HEK293 (cell line): ENCODE results near the gene MARVELD1.
A peak's percentile ranks its signal among the peaks of the same experiment; 100 is the strongest.

Experiments
- CTCF ChIA-PET: fragments of 350-600 bp; formaldehyde crosslinking; extraction: SDS; loops from one replicate; lab custom pipeline; 2021; ENCODE audit warnings: antibody characterized with exemption; lab: Yijun Ruan, JAX
- POLR2A ChIA-PET: fragments of 300-600 bp; formaldehyde crosslinking; extraction: SDS; loops from one replicate; lab custom pipeline; 2020; ENCODE audit warnings: antibody characterized with exemption, inconsistent platforms; lab: Yijun Ruan, JAX
- H3K27ac ChIP-seq: fragments of 200-500 bp; sonication (Bioruptor generic); 2 replicates; pipeline ENCODE4 v1.5.1; 2014; ENCODE audit warnings: low read depth, low read length, control low read depth, inconsistent platforms; ENCODE audit errors: extremely low read depth
- H3K36me3 ChIP-seq, 2 experiments: fragments of 200-500 bp in 1 of 2; sonication (Bioruptor generic) in 1 of 2; 1 replicate in 1 of 2; 2 replicates in 1 of 2; pipeline ENCODE4 v1.5.1; 2014 to 2017; ENCODE audit warnings: inconsistent platforms in 2 of 2, low read length in 2 of 2; ENCODE audit not compliant: control insufficient read depth in 2 of 2, insufficient read depth in 1 of 2
- H3K4me1 ChIP-seq: fragments of 200-500 bp; sonication (Bioruptor generic); 2 replicates; pipeline ENCODE4 v1.5.1; 2014; ENCODE audit warnings: mild to moderate bottlenecking, low read length, inconsistent platforms; ENCODE audit not compliant: control insufficient read depth, insufficient read depth
- H3K4me3 ChIP-seq: 2 replicates; pipeline ENCODE4 v1.5.1; 2011; ENCODE audit warnings: low read depth, mild to moderate bottlenecking, control low read depth, low read length, moderate library complexity
- H3K9me3 ChIP-seq: fragments of 200-500 bp; sonication (Bioruptor generic); 2 replicates; pipeline ENCODE4 v1.5.1; 2014; ENCODE audit warnings: low read depth, low read length, inconsistent platforms; ENCODE audit not compliant: control insufficient read depth, insufficient read depth
- GFI1B ChIP-seq: fragments of 450-650 bp; formaldehyde crosslinking; IDR thresholded peaks from 2 replicates; pipeline ENCODE4 v1.5.1; 2016; ENCODE audit warnings: missing biosample characterization, missing genetic modification characterization
- GLIS1 ChIP-seq: fragments of 450-650 bp; formaldehyde crosslinking; IDR thresholded peaks from 2 replicates; pipeline ENCODE4 v1.5.1; 2016; ENCODE audit warnings: missing biosample characterization, missing genetic modification characterization
- HOXA7 ChIP-seq: sonication (generic); formaldehyde crosslinking; IDR thresholded peaks from 2 replicates; pipeline ENCODE4 v1.8.1; 2022; ENCODE audit warnings: missing genetic modification reagents, borderline replicate concordance
- HOXD13 ChIP-seq: sonication (generic); formaldehyde crosslinking; IDR thresholded peaks from 2 replicates; pipeline ENCODE4 v1.8.0; 2022; ENCODE audit warnings: missing genetic modification reagents, borderline replicate concordance
- KLF17 ChIP-seq: fragments of 450-650 bp; formaldehyde crosslinking; IDR thresholded peaks from 2 replicates; pipeline ENCODE4 v1.5.1; 2016; ENCODE audit warnings: missing biosample characterization, missing genetic modification characterization
- TCF7L2 ChIP-seq: IDR thresholded peaks from 2 replicates; pipeline ENCODE4 v1.6.1; 2011; ENCODE audit warnings: low read depth, mild to moderate bottlenecking, inconsistent platforms, low read length, moderate library complexity, borderline replicate concordance
- YY2 ChIP-seq: fragments of 450-650 bp; formaldehyde crosslinking; IDR thresholded peaks from 2 replicates; pipeline ENCODE4 v1.5.1; 2016; ENCODE audit warnings: missing biosample characterization, missing genetic modification characterization
- ZBTB17 ChIP-seq: fragments of 450-650 bp; formaldehyde crosslinking; IDR thresholded peaks from 2 replicates; pipeline ENCODE4 v1.5.1; 2016; ENCODE audit warnings: missing biosample characterization, missing genetic modification characterization
- ZBTB8A ChIP-seq: fragments of 450-650 bp; formaldehyde crosslinking; IDR thresholded peaks from 2 replicates; pipeline ENCODE4 v1.5.1; 2016; ENCODE audit warnings: missing biosample characterization, missing genetic modification characterization
- ZFHX2 ChIP-seq: fragments of 450-650 bp; formaldehyde crosslinking; conservative IDR thresholded peaks from 2 replicates; pipeline ENCODE4 v1.5.1; 2016; ENCODE audit warnings: missing biosample characterization, missing genetic modification characterization
- ZFP69B ChIP-seq: fragments of 450-650 bp; formaldehyde crosslinking; IDR thresholded peaks from 2 replicates; pipeline ENCODE4 v1.5.1; 2016; ENCODE audit warnings: missing biosample characterization, missing genetic modification characterization
- ZNF146 ChIP-seq: fragments of 450-650 bp; formaldehyde crosslinking; IDR thresholded peaks from 2 replicates; pipeline ENCODE4 v1.5.1; 2016; ENCODE audit warnings: missing biosample characterization, missing genetic modification characterization
- ZNF174 ChIP-seq: fragments of 450-650 bp; formaldehyde crosslinking; IDR thresholded peaks from 2 replicates; pipeline ENCODE4 v1.5.0; 2017; ENCODE audit warnings: missing biosample characterization, mild to moderate bottlenecking, missing genetic modification characterization
- ZNF221 ChIP-seq: fragments of 450-650 bp; formaldehyde crosslinking; IDR thresholded peaks from 2 replicates; pipeline ENCODE4 v1.5.1; 2017; ENCODE audit warnings: missing biosample characterization, missing genetic modification characterization, borderline replicate concordance
- ZNF23 ChIP-seq: fragments of 450-650 bp; formaldehyde crosslinking; IDR thresholded peaks from 2 replicates; pipeline ENCODE4 v1.5.1; 2016; ENCODE audit warnings: missing biosample characterization, missing genetic modification characterization, borderline replicate concordance
- ZNF239 ChIP-seq: fragments of 450-650 bp; formaldehyde crosslinking; IDR thresholded peaks from 2 replicates; pipeline ENCODE4 v1.5.1; 2016; ENCODE audit warnings: missing biosample characterization, missing genetic modification characterization
- ZNF280C ChIP-seq: fragments of 450-650 bp; formaldehyde crosslinking; IDR thresholded peaks from 2 replicates; pipeline ENCODE4 v1.5.1; 2016; ENCODE audit warnings: missing biosample characterization, missing genetic modification characterization
- ZNF292 ChIP-seq: fragments of 450-650 bp; formaldehyde crosslinking; IDR thresholded peaks from 2 replicates; pipeline ENCODE4 v1.5.1; 2016; ENCODE audit warnings: low read depth, missing biosample characterization, missing genetic modification characterization, borderline replicate concordance
- ZNF335 ChIP-seq: fragments of 450-650 bp; formaldehyde crosslinking; conservative IDR thresholded peaks from 2 replicates; pipeline ENCODE4 v1.5.1; 2016; ENCODE audit warnings: missing biosample characterization, missing genetic modification characterization
- ZNF354C ChIP-seq: fragments of 450-650 bp; formaldehyde crosslinking; IDR thresholded peaks from 2 replicates; pipeline ENCODE4 v1.5.1; 2016; ENCODE audit warnings: missing biosample characterization, missing genetic modification characterization, low read depth, borderline replicate concordance
- ZNF394 ChIP-seq: fragments of 450-650 bp; formaldehyde crosslinking; IDR thresholded peaks from 2 replicates; pipeline ENCODE4 v1.5.1; 2016; ENCODE audit warnings: missing biosample characterization, missing genetic modification characterization, mild to moderate bottlenecking, moderate library complexity, borderline replicate concordance
- ZNF404 ChIP-seq: fragments of 450-650 bp; formaldehyde crosslinking; IDR thresholded peaks from 2 replicates; pipeline ENCODE4 v1.5.1; 2017; ENCODE audit warnings: missing biosample characterization, missing genetic modification characterization
- ZNF416 ChIP-seq: fragments of 450-650 bp; formaldehyde crosslinking; IDR thresholded peaks from 2 replicates; pipeline ENCODE4 v1.5.1; 2016; ENCODE audit warnings: missing biosample characterization, missing genetic modification characterization
- ZNF449 ChIP-seq: fragments of 450-650 bp; formaldehyde crosslinking; IDR thresholded peaks from 2 replicates; pipeline ENCODE4 v1.5.1; 2017; ENCODE audit warnings: missing biosample characterization, mild to moderate bottlenecking, missing genetic modification characterization, moderate library complexity
- ZNF521 ChIP-seq: fragments of 450-650 bp; formaldehyde crosslinking; IDR thresholded peaks from 2 replicates; pipeline ENCODE4 v1.5.1; 2017; ENCODE audit warnings: missing biosample characterization, mild to moderate bottlenecking, missing genetic modification characterization
- ZNF548 ChIP-seq: fragments of 450-650 bp; formaldehyde crosslinking; IDR thresholded peaks from 2 replicates; pipeline ENCODE4 v1.5.1; 2016; ENCODE audit warnings: missing biosample characterization, missing genetic modification characterization
- ZNF585B ChIP-seq: fragments of 450-650 bp; formaldehyde crosslinking; IDR thresholded peaks from 2 replicates; pipeline ENCODE4 v1.5.1; 2016; ENCODE audit warnings: missing biosample characterization, missing genetic modification characterization
- ZNF639 ChIP-seq: fragments of 450-650 bp; formaldehyde crosslinking; IDR thresholded peaks from 2 replicates; pipeline ENCODE4 v1.5.1; 2016; ENCODE audit warnings: missing biosample characterization, missing genetic modification characterization
- ZNF776 ChIP-seq: fragments of 450-650 bp; formaldehyde crosslinking; IDR thresholded peaks from 2 replicates; pipeline ENCODE4 v1.5.0; 2017; ENCODE audit warnings: missing biosample characterization, missing genetic modification characterization, borderline replicate concordance
- ZNF837 ChIP-seq: fragments of 450-650 bp; formaldehyde crosslinking; IDR thresholded peaks from 2 replicates; pipeline ENCODE4 v1.5.1; 2016; ENCODE audit warnings: missing biosample characterization, missing genetic modification characterization

The MARVELD1 gene

GRCh38 chr10:97686301-97686961, 27.1 kb upstream of the MARVELD1 start (continued):
- no peak for TF ChIP-seq ZNF521 (tag by site-specific recombination)
- TF ChIP-seq ZNF639 (tag by site-specific recombination), result 0 out of 2 replicates have a peak, but pooled peaks have one; percentile 26
- TF ChIP-seq ZNF292 (tag by site-specific recombination), result no peak
- no peak for TF ChIP-seq ZNF174
- no peak for TF ChIP-seq ZNF239

DNA sequence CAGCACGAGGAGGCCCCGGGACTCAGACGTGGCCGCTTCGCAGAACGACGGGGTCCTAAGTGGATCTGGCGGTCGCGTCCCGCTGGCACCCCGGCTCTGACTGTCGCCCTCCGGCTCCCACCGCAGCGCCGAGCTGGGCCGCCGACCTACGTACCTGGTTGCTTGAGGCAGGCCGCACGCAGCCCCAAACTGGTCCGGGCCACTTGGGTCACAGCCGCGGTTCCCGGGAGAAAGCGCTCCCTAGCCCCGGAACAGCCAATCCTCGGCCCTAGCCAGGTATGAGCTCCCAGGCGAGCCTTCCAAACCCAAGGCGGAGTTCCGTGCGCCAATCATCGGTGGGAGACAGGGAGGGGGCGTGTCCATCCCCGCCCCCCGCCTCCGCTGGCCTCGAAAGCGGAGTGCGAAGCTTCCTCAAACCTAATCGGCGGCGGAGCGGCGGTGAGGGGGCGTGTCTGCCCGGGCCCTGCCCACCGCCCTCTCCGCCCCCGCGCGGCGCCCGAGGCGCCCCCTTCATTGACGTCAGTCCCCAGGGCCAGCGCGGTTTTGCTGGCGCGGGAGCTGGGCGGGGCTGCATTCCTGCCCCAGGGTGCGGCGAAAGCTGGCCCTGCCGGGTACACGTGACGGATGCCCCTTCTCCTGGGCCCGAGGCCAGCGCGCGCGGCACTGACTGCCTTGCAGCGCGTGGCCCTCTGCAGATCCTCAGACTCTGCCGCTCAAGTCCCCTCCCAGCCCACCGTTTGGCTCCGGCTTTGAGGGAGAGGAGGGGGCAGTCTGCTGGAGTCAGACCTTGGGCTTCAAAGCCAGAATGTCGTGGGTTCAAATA, 26.4 kb upstream of the MARVELD1 start, which contains the start of gene AVPI1:
AVPI1 (minus strand) TSS at position 280 of the 823 bp plus-strand sequence. CDS start 7,336 bp downstream, outside the sequence.
- Histone ChIP-seq H3K4me3 (peak within 1 kb of the TSS; percentile 71), H3K9me3 (no peaks in the 10 kb centered on the region), H3K36me3 (no peaks in the 10 kb centered on the region), H3K4me1 (peaks cover 10% of the 10 kb centered on the region; the same call in 1 of the 2 replicates), H3K27ac (peak within 1 kb of the TSS; percentile 63; the same call in 1 of the 2 replicates)
- ChIA-PET POLR2A (interaction anchor here (0.5 to 3.4 kb wide), 22 partner anchors 9 to 343 kb away, joined by 3 to 36 read pairs (median 6); partner anchors contain the start of genes CRTAC1, MARVELD1, PI4K2A and ZFYVE27), CTCF (interaction anchor here (0.5 to 5.6 kb wide), 20 partner anchors 10 to 1216 kb away, joined by 3 to 52 read pairs (median 4); partner anchors contain the start of gene MARVELD1)
- TF ChIP-seq ZBTB8A (tag by site-specific recombination), result peak; percentile 96
- peak; percentile 85 for TF ChIP-seq GLIS1 (tag by site-specific recombination)
- TF ChIP-seq ZNF416 (tag by site-specific recombination), result no peak
- no peak for TF ChIP-seq ZNF837
- peak; percentile 94 for TF ChIP-seq ZNF335 (tag by site-specific recombination)
- TF ChIP-seq ZNF449 (tag by site-specific recombination), result peak; percentile 55; the same call in 1 of the 2 replicates
- TF ChIP-seq ZNF776 (tag by site-specific recombination), result no peak
- TF ChIP-seq ZNF585B (tag by site-specific recombination), result no peak
- peak; percentile 55 for TF ChIP-seq ZNF394 (tag by site-specific recombination)
- TF ChIP-seq ZNF404 (tag by site-specific recombination), result no peak
- no peak for TF ChIP-seq ZNF280C (tag by site-specific recombination)
- peak; percentile 99 for TF ChIP-seq ZFHX2 (tag by site-specific recombination)
- no peak for TF ChIP-seq ZNF23
- TF ChIP-seq ZFP69B, result peak; percentile 81
- peak; percentile 87 for TF ChIP-seq ZBTB17 (tag by site-specific recombination)
- TF ChIP-seq HOXD13 (CRISPR knock-in tag), result no peak
- no peak for TF ChIP-seq ZNF548 (tag by site-specific recombination)
- peak; percentile 97 for TF ChIP-seq KLF17
- no peak for TF ChIP-seq ZNF354C (tag by site-specific recombination)
- TF ChIP-seq ZNF146 (tag by site-specific recombination), result no peak; the same call in 1 of the 2 replicates
- no peak for TF ChIP-seq GFI1B (tag by site-specific recombination)
- TF ChIP-seq HOXA7 (CRISPR knock-in tag), result no peak
- no peak for TF ChIP-seq YY2
- TF ChIP-seq ZNF221 (tag by site-specific recombination), result no peak
- TF ChIP-seq TCF7L2, result no peak
